Upper lobe of left lung (tissue), 4 donors: Measurements from ENCODE around the gene SCGB1A1.

ENCODE experiments used
- CTCF ChIP-seq, 6 experiments: fragments of 450-650 bp in 4 of 6; fragments of 200-600 bp in 2 of 6; sonication (generic) in 2 of 6; IDR thresholded peaks; one replicate each; pipeline ENCODE4 v1.5.1; 2016 to 2019; ENCODE audit warnings: antibody characterized with exemption in 6 of 6
- EP300 ChIP-seq, 4 donors: sonication (generic); formaldehyde crosslinking; IDR thresholded peaks; one replicate each; pipeline ENCODE4 v1.5.1; 2017; ENCODE audit warnings: antibody characterized with exemption in 4 of 4, control low read depth in 2 of 4

- TF ChIP-seq EP300 (IDR thresholded peaks at IDR 0.05) (no peak), CTCF (IDR thresholded peaks at IDR 0.05) (no peak)
Observed at GRCh38 chr11:62439785-62440602, 21.2 kb downstream of the SCGB1A1 start.
